ENCODE results near the gene ALPI.
"Not testable (repeated sequence)": the region's sequence is repeated elsewhere in the genome, so short reads cannot be mapped to it uniquely, and the experiment has no call there.

- TF ChIP-seq CTCF (conservative IDR thresholded peaks at IDR 0.05; ENCODE audit: low read length); EZH2phosphoT487 (IDR thresholded peaks at IDR 0.05; ENCODE audit: borderline replicate concordance, low read depth, low read length): not testable (repeated sequence)
These were observed 46.3 kb upstream of the ALPI start for GRCh38 chr2:232409617-232410016.

Data from OCI-LY7 (cell line).